CD4-positive, alpha-beta T cell treated with Interleukin-15 for 1 hour (primary cell): ENCODE results near the gene SNRNP70.
A peak's percentile ranks its signal among the peaks of the same experiment; 100 is the strongest.

Source experiments
- DNase-seq: peaks from one replicate; pipeline ENCODE4 v3.0.0-alpha.2; 2020

Gene SNRNP70

GRCh38 chr19:49102303-49102702, 17.1 kb downstream of the SNRNP70 start:
- DNase-seq: no peak

- no peak for DNase-seq
Observed at GRCh38 chr19:49103331-49104085, 18.3 kb downstream of the SNRNP70 start.

GRCh38 chr19:49104229-49104864, 19.1 kb downstream of the SNRNP70 start:
- no peak for DNase-seq

GRCh38 chr19:49106648-49107135, 21.4 kb downstream of the SNRNP70 start:
- peak; percentile 50 for DNase-seq

GRCh38 chr19:49107625-49108459, 22.6 kb downstream of the SNRNP70 start:
- DNase-seq: no peak

GRCh38 chr19:49109051-49109450, 23.8 kb downstream of the SNRNP70 start:
- DNase-seq: no peak

GRCh38 chr19:49109569-49110233, 24.4 kb downstream of the SNRNP70 start:
- no peak for DNase-seq

GRCh38 chr19:49110567-49110966, 25.3 kb downstream of the SNRNP70 start:
- DNase-seq: no peak

- DNase-seq: no peak
Observed at GRCh38 chr19:49111218-49111998, 26.2 kb downstream of the SNRNP70 start.

- DNase-seq: peak; percentile 76
Observed at GRCh38 chr19:49113762-49114629, 28.7 kb downstream of the SNRNP70 start, which contains the start of gene LIN7B. TSS of gene LIN7B (plus strand) at chr19:49114370. CDS start at chr19:49114405, 35 bp downstream.

GRCh38 chr19:49114630-49115363, 29.5 kb downstream of the SNRNP70 start:
- peak; percentile 47 for DNase-seq

- DNase-seq: no peak
Observed at GRCh38 chr19:49116544-49116943, 31.3 kb downstream of the SNRNP70 start.

- no peak for DNase-seq
Observed at GRCh38 chr19:49117677-49118564, 32.7 kb downstream of the SNRNP70 start.

- peak; percentile 96 for DNase-seq
Observed at GRCh38 chr19:49118565-49119410, 33.5 kb downstream of the SNRNP70 start, which contains the start of gene C19orf73. TSS of gene C19orf73 (minus strand) at chr19:49119143. CDS start at chr19:49119022, 121 bp downstream.

GRCh38 chr19:49119411-49120324, 34.4 kb downstream of the SNRNP70 start, which contains the start of gene PPFIA3:
TSS of gene PPFIA3 (plus strand) at chr19:49119544. CDS start at chr19:49127874, 8,330 bp downstream.
- no peak for DNase-seq

- DNase-seq: no peak
Observed at GRCh38 chr19:49120325-49120683, 35.1 kb downstream of the SNRNP70 start.

GRCh38 chr19:49120868-49121267, 35.6 kb downstream of the SNRNP70 start:
- DNase-seq: no peak
